HG03103 (cell line): ENCODE results near the gene BTBD19.
"Not testable (repeated sequence)": the region's sequence is repeated elsewhere in the genome, so short reads cannot be mapped to it uniquely, and the experiment has no call there.

Source experiments
- ATAC-seq: cut with Tn5 transposase; IDR thresholded peaks from one replicate; pipeline ENCODE4 v1.9.1; 2021; ENCODE audit warnings: low read depth; ENCODE audit not compliant: unreplicated experiment

BTBD19 gene

DNA sequence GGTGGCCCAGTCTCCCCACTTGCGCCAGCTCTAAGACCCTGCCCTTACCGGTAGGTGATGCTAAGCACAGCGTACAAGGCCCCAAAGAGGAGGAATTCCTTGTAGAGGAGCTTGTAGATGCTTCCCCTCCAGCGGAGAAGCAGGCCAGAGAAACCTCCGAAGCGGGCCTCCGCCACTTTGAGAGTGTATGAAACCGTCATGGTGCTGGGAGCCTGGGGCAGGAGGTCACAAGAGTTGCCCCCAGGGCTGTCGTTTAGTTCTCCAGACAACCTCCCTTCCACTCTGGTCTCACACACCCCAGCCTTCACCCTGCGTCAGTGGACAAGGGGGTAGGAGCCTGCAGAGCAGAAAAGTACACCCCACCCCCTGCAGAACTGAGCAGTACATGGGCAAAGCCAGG, 20.8 kb upstream of the BTBD19 start:
- ATAC-seq = no peak

DNA sequence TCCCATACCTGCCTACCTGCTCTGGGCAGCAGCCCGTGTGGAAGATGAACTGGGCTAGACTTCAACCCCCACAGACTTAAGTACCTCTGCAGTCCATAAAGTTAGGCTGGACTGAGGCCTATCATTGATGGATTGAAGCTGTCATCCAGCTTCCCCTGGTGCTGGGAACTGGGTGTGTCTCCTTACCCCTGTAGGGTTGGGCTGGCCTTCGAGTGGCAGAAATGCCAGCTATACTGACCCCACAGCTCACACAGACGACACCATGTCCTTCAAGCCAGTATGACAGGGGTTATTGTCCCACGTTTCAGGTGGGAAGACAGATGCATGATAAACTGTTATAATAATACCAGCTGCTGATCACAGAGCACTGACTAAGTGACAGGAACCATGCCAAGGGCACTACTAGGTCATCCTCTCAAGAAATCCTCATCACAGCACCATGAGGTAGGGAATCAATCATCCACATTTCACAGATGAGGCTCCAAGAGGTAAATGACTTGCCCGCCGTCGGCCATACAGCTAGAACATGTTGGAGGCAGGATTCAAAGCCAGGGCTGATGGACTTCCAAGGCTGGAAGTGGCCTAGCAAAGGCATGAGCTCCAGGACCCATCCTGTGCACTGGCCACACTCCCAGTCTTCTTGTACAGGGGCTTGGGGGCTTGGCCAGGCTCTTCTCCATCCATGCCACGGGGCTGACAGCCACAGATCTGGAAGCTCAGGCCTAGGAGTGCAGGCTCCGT, 20.0 kb upstream of the BTBD19 start, which contains the start of gene BEST4:
Gene BEST4, minus strand, starts transcription at position 51 of the 741 bp plus-strand sequence. CDS start 465 bp downstream, outside the sequence.
- ATAC-seq = no peak

DNA sequence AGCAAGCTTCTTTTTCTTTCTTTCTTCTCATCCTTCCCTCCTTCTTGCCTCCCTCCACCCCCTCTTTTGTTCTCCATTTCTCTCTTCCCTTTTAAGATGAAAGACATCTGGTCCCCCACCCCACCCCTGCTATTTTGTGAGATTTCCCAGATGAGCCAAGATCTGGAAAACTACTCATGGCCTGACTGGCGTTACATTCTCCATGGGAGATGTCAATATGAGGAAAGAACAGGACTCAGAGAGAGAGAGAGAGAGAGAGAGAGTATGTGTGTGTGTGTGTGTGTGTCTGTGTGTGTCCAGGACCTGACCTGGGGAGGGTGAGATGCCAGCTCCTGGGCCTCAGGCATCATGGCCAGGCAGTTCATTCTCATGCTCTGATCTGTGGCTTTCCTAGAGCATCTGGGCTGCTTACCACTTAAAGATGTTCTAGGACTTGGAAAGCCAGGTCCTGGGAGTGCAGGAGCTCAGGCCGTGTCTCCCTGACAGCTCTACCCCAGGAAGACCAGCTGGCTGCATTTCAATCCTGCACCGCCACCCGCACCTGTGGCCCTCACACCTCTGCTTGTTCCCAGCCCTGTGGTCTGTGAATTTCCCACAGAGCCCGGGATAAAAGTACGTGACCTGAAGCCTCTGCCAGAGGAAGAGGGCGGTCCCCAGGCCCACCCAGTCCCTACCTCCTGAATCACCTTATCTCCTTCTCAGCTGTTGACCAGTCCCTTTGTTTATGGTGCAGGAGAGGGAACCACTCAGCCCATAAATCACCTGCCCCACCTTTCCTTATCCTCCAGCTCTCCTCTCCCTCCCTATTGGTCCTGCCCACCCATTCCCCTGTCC, 17.1 kb upstream of the BTBD19 start:
- ATAC-seq = no peak

DNA sequence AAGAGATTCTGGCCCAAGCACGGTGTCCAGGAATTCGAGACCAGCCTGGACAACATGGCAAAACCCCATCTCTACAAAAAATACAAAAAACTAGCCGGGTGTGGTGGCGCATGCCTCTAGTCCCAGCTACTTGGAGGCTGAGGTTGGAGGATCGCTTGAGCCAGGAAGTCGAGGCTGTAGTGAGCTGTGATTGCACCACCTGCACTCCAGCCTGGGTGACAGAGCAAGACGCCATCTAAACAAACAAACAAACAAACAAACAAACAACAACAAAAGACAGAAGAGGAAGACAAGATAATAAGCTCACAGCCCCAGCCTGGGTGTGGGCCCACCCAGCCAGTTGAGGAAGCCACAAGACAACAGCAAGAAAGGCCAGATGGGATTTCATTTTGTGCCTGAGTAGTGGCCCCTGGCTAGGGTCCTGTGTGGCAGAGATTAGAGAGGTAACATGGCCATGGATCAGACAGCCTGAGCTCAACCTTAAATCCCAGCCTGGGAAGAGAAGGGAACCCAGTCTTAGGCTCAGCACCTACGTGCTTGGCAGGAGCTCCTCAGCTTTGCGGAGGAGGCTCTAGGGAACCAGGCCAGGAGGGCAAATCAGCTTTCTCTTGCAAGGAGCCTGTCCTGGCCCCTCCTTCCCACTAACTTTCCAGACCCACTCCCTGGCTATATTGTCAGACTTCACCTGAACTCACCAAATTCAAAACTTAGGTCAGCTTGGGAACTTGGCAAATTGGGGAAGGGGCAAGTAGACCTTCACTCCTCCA, 15.4 kb upstream of the BTBD19 start:
- no peak for ATAC-seq

DNA sequence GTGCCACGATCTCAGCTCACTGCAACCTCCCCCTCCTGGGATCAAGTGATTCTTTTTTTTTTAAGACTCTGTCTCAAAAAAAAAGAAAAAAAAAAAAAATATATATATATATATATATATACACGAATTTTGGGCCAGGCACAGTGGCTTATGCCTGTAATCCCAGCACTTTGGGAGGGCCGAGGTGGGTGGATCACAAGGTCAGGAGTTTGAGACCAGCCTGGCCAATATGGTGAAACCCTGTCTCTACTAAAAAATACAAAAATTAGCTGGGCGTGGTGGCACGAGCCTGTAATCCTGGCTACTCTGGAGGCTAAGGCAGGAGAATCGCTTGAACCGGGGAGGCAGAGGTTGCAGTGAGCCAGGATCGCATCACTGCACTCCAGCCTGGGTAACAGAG, 10.4 kb upstream of the BTBD19 start:
- ATAC-seq = not testable (repeated sequence)

DNA sequence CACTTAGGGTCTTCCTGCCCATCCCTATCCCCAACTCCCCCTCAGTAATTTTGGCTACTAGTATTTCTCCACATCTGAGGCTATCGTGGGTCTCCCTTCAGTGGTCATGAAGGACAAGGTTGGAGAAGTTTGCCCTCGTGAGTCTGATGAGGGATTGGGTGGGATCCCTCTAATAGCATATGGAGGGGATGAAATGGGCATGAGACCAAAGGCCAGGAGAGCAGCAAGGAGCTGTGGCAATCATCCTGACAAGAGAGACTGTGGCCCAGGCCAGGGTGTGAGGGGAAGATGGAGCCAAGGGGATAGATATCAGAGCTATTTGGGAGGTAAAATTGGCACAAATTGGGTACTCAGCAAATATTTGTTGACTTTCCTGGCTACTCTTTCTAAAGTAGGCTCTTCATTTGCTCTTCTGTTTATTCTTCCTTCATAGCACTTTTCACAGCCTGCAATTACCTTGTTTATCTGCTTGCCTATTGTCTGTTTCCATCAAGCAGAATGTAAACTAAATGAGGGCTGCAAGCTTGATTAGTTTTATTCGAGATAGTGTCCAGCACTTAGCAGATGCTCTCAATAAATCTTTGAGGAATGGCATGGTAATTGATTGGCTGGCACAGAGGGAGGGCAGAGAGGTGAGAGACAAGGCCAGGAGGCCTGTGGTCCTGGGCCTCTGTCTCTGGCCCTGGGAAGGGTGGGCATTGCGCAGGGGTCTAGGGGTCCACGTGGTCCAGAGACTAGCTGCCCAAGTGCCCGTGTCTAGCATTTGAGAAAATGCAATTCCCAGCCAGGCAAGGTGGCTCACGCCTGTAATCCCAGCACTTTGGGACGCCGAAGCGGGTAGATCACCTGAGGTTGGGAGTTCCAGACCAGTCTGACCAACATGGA, 9.6 kb upstream of the BTBD19 start:
- no peak for ATAC-seq

DNA sequence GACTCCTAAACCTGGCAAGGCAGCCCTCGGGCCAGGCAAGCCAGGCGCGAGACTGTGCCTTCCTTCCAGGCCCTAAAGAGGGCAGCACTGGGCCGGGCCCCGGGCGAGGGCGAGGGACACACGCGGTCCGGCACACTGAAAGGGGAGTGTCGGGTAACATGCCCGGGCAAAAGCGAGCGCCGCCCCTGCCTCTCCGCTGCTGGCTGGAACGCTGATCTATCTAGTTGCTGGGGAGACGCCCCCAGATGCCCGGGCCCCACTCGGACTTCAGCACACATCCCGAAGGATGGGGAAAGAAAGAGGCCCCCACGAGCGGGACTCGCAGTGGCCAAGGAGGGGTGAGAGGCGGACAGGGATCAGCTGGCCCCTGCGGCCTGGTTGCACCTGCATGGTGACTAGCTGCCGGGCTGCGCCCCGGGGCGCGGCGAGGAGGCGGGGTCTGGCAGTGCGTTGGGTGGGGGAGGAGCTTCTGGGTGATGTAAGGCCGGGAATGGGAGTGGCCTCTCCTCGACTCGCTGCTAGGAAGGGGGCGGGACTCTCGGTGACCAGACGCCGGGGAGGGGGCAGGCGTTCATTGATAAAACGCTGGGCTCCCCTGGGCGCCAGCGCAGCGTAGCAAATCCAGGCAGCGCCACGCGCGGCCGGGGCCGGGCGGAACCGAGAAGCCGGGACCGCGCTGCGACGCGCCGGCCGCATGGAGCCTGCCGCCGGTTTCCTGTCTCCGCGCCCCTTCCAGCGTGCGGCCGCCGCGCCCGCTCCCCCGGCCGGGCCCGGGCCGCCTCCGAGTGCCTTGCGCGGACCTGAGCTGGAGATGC, 8.3 kb upstream of the BTBD19 start, which contains the start of gene PLK3:
Gene PLK3, plus strand, starts transcription at position 608 of the 815 bp plus-strand sequence. Its CDS starts 87 bp downstream, at position 695.
- ATAC-seq = peak; percentile 66

DNA sequence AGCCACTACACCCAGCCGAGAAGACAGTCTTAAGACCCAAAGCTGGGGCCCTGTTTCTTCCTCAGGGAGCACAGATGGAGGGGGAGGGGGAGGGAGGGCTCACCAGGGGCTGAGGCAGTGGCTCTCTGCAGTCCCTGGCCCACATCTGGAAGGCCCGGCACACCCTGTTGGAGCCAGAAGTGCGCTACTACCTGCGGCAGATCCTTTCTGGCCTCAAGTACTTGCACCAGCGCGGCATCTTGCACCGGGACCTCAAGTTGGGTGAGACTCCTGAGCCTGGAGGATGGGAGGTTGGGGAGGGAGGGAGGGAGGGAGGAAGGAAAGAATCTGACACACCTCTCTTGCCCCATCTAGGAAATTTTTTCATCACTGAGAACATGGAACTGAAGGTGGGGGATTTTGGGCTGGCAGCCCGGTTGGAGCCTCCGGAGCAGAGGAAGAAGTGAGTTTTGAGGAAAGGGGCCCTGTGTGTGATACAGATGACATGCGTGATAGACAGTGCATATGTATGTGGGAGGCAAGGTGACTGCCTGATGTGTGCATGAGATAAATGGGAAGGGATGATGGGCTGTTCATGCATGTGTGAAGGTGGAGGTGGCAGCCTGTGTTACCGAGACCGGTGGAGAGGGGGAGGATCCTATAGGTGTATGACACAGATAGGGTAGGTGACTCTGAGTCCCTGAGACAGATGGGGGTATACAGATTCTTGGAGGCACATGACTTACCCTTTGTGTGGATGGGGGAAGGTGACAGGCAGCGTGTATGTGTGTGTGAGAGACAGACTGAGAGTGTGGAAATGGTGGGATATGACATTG, 6.6 kb upstream of the BTBD19 start:
- ATAC-seq = no peak

DNA sequence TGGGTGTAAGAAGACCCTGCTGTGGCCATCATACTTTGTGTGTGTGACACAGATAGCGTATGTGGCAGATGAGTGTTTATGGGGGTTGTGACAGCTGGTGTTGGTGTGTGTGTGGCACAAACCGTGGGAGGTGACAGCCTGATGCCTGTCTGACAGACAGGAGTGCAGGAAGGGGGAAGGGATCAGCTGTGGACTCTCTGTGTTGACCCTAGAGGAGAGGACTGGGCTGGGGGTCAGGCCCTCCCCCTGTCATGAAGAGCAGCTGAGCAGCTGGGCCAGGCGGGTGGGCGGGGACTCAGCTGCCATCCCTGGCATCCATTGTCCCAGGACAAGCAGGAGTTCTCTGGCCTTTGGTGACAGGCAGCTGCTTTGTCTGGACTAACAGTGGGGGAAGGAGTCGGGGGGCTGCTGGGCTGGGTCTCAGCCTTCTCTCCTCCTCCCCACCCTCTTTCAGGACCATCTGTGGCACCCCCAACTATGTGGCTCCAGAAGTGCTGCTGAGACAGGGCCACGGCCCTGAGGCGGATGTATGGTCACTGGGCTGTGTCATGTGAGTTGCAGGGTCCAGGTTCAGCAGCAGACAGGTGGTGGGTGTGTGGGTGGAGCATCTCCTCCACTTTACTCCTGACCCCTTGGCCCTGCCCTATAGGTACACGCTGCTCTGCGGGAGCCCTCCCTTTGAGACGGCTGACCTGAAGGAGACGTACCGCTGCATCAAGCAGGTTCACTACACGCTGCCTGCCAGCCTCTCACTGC, 5.8 kb upstream of the BTBD19 start:
- no peak for ATAC-seq

DNA sequence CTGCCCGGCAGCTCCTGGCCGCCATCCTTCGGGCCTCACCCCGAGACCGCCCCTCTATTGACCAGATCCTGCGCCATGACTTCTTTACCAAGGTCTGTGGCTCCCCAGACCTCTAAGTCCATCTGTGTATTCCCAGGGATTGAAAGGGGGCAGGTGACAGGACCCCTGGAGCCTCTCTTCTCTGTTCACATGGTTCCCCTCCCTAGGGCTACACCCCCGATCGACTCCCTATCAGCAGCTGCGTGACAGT, 5.3 kb upstream of the BTBD19 start:
- no peak for ATAC-seq

DNA sequence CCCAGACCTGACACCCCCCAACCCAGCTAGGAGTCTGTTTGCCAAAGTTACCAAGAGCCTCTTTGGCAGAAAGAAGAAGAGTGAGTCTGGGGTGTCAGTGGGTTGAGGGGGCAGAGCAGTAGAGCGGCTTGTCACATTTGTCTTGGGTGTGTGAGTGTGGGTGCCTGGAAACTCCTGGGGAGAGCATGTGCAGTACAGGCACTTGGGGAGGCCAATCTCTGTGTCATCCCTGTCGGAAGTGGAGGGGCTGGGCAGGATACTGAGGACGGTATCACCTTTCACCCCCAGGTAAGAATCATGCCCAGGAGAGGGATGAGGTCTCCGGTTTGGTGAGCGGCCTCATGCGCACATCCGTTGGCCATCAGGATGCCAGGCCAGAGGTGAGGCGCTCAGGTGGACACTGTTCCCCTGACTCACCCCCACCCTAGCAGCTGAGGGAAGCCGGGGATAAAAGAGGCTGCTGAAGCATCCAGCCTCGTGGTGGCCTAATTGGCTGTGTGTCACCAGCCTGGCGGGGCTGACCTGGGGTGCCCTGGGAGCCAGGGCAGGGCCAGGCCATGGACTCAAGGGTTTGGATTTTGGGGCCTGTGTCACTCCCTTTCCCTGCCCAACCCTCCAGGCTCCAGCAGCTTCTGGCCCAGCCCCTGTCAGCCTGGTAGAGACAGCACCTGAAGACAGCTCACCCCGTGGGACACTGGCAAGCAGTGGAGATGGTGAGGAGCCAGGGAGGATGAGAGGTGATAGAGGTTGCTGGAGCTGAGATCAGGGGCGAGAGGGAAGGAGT, 4.8 kb upstream of the BTBD19 start:
- ATAC-seq = no peak

DNA sequence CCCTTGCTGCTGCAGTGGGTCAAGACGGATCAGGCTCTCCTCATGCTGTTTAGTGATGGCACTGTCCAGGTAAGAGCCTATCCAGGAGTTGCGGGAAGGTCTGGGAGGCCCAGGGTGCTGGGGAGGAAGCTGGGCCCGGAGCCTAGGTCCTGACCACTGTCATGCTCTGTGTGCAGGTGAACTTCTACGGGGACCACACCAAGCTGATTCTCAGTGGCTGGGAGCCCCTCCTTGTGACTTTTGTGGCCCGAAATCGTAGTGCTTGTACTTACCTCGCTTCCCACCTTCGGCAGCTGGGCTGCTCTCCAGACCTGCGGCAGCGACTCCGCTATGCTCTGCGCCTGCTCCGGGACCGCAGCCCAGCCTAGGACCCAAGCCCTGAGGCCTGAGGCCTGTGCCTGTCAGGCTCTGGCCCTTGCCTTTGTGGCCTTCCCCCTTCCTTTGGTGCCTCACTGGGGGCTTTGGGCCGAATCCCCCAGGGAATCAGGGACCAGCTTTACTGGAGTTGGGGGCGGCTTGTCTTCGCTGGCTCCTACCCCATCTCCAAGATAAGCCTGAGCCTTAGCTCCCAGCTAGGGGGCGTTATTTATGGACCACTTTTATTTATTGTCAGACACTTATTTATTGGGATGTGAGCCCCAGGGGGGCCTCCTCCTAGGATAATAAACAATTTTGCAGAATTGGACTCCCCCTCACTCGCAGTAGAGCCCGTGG, 2.9 kb upstream of the BTBD19 start:
- ATAC-seq = no peak

DNA sequence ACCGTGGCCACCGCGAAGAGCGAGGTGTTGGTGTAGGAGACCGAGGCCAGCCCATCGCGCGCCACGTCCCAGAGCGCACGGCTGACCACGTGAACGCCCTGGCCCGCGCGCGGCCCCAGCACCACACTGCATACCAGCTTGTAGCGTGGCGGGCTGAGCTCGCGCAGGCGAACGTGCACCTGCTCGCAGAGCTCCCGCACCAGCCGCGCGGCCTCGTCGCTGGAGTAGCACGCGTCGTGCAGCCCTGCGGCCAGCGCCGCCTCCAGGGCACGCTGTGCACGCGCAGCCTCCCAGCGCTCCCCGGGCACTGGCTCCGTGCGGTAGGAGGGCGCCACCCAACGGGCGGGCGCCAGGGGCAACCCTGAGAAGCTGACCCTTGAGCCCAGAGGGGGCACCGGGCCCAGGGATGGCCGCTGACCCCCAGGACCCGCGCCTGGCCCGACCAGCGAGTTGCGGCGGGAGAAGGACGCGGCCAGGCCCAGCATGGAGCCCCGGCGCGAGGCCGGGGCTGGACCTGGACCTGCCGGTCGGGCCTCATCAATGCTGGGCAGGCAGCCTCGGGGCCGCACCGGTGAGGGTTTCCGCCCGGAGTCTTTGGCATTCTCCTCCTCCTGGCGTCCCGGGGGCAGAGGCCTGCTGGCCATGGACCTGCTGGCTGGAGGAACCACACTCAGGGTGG, 2.2 kb upstream of the BTBD19 start:
- no peak for ATAC-seq

DNA sequence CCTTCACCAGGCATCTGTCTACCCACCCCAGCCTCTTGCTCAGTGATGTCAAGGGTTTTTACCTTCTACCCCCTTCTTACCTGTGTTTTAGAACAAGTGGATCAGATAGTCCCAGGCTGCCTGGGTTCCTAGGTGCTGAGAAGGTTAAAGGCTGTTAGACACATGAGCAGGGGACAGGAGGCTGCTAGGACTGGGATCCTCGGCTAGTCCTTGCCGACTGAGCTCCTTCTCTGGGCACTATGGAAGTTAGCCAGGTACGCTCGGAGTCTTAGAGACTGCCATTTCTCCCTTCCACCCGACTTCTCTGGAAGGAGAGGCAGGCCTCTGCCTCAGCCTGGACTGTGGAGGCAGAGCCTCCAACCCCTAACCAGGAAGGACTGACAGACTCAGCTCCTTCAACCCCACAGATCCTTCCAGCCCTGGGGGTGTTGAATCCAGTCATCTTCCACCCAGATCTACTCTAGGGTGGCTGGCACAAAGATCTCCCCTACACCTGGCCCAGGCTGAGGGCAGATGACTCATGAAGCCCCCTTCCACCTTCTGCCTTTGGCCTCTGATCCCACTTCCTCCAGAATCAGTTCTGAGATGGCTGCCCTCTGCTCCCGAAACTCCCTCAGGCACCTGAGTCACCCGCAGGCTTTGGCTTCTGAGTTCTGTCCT, 1.5 kb upstream of the BTBD19 start, which contains the start of gene DYNLT4:
Gene DYNLT4, minus strand, starts transcription at position 648 of the 660 bp plus-strand sequence. CDS start 683 bp downstream, outside the sequence.
- no peak for ATAC-seq

DNA sequence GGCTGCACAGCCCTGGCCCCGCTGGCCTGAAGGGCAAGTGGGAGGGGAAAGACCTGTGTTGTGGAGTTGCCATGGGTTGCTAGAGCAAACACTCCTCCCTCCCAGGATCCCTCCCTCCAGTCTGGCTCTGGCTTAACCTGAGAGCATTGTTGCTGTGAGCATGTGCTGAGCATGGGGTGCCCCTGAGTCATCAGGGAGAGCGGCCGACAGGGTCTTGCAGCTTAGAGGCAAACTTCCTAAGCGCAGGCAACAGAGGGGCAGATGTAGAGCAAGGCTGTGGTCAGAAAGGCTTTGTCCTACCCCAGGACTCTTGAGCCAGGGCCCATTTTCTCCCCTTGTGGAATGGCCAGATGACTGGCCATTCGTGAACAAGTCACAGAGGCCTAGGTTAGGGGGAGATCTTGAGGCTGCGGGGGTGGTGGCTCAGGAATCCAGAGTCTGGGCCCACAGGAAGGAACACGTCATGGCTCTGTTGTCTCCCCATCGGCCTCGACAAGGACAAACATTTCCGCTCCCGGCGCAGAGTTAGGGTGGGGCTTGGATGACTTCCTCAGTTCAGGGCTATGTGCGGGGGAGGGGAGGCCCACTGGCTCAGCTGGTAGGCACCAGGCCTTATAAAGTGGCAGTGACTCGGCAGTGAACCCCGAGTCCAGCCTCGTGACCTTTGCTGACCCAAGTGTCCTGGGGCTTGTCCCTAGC, 810 bp upstream of the BTBD19 start:
- peak; percentile 34 for ATAC-seq
